Muscle of leg (tissue), 16 donors: ENCODE results near the gene APOBEC3B. TPM values are rescaled to one million over a fixed set of nuclear protein-coding genes. Genes with fewer than 3 reads are reported as not detected.

Experiments
- DNase-seq: peaks from one replicate; pipeline ENCODE4 v3.0.0; 2013
- H3K27ac ChIP-seq: one replicate; pipeline ENCODE4 v1.5.1; 2013; ENCODE audit warnings: mild to moderate bottlenecking, low read length, control low read depth
- H3K27me3 ChIP-seq: one replicate; pipeline ENCODE4 v1.6.1; 2013; ENCODE audit warnings: low read length; ENCODE audit not compliant: control insufficient read depth, insufficient read depth
- H3K36me3 ChIP-seq: one replicate; pipeline ENCODE4 v1.6.1; 2013; ENCODE audit warnings: low read length; ENCODE audit not compliant: control insufficient read depth, insufficient read depth
- H3K4me1 ChIP-seq: one replicate; pipeline ENCODE4 v1.6.1; 2013; ENCODE audit warnings: low read length; ENCODE audit not compliant: control insufficient read depth, insufficient read depth
- H3K4me3 ChIP-seq: one replicate; pipeline ENCODE4 v1.5.1; 2013; ENCODE audit warnings: low read length, control low read depth
- H3K9me3 ChIP-seq: replicated peaks from 2 replicates; pipeline ENCODE4 v1.6.1; 2013; ENCODE audit warnings: low read depth, low read length; ENCODE audit not compliant: control insufficient read depth
- WGBS: methylation state at CpG from one replicate; pipeline ENCODE4 v1.1.5; 2013; ENCODE audit warnings: missing lambda C conversion rate; ENCODE audit not compliant: insufficient coverage; 5-methylcytosine and 5-hydroxymethylcytosine counted together
- long read RNA-seq, 11 donors: transcript quantifications; one replicate each; lab custom pipeline, GENCODE V29; 2026
- polyA plus RNA-seq, 8 donors: library from polyadenylated mRNA; unstranded; fragments of 120-200 nt; gene quantifications; one replicate each; pipeline versions ENCODE4 v1.2.1 to v1.2.3, GENCODE V29; 2013; ENCODE audit warnings: inconsistent platforms in 1 of 8, low replicate concordance in 1 of 8; ENCODE audit not compliant: insufficient read length in 8 of 8, insufficient read depth in 1 of 8
- total RNA-seq: library from RNA; stranded (reverse); fragments of 120-200 nt; gene quantifications from one replicate; pipeline ENCODE4 v1.2.4, GENCODE V29; 2013

APOBEC3B gene
- total RNA-seq: 1.7 TPM
- polyA plus RNA-seq: 1 to 10 TPM; 1.1 to 6.6 (median 4.8) TPM
- long read RNA-seq, donor 1, partial matches to known transcripts: 0 of 2 reads
- long read RNA-seq, donor 1, other reads (novel, unspliced or antisense): 0 of 2 reads
- long read RNA-seq, donor 2: 0 reads
- long read RNA-seq, donor 3, partial matches to known transcripts: 0 of 3 reads
- long read RNA-seq, donor 3, other reads (novel, unspliced or antisense): 0 of 3 reads
- long read RNA-seq, donor 4, partial matches to known transcripts: 0 of 2 reads
- long read RNA-seq, donor 4, other reads (novel, unspliced or antisense): 0 of 2 reads
- long read RNA-seq, donor 5, transcript APOBEC3B-201 (8 exons, 1,533 nt): major isoform, 9 of 9 reads
- long read RNA-seq, donor 5, partial matches to known transcripts: 0 of 9 reads
- long read RNA-seq, donor 5, other reads (novel, unspliced or antisense): 0 of 9 reads
- long read RNA-seq, donor 6, partial matches to known transcripts: 0 of 2 reads
- long read RNA-seq, donor 6, other reads (novel, unspliced or antisense): 0 of 2 reads
- long read RNA-seq, donor 7, partial matches to known transcripts: 0 of 3 reads
- long read RNA-seq, donor 7, other reads (novel, unspliced or antisense): 0 of 3 reads
- long read RNA-seq, donor 8, partial matches to known transcripts: 0 of 1 reads
- long read RNA-seq, donor 8, other reads (novel, unspliced or antisense): 0 of 1 reads
- long read RNA-seq, donor 9: 0 reads
- long read RNA-seq, donor 10, partial matches to known transcripts: 0 of 2 reads
- long read RNA-seq, donor 10, other reads (novel, unspliced or antisense): 0 of 2 reads
- long read RNA-seq, donor 11: 0 reads

DNA sequence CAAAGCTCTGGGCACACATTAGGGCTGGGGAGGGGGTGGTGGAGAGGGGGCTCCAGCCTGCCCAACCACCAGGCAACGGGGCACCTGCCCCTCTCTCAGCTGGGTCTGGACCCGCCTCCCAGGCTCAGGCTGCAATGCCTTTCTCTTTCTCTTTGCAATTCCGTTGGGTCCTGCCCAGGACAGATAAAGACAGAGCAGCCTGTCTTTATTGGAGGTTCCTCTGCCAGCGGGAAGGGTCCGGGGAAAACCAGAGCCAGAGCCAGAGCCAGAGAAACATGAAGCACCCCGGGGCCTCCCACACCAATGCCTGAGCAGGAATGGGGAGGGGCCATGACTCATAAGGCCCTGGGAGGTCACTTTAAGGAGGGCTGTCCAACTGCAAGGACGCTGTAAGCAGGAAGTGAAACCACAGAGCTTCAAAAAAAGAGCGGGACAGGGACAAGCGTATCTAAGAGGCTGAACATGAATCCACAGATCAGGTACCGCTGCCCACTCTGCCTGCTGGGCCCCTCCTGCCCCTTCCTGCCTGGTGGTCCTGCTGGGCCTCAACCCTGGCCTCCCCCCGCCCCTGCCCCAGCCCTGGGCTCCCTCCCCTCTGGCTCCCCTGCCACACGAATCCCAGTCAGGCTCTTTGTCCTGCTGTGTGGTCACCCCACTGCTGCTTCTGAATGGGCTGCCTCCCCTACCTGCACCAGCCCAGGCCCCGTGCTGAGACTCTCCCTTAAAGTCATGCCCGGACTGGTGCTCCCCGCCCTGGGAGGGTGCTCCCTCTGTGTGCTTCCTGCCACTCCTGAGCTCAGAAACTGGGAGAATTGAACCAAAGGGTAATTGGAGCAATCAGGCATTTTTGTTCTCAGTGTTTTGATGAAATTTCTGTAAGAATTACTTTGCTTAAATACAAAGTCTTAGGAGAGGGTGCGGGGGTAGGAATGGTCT is at the start of gene APOBEC3B:
APOBEC3B (plus strand) TSS at position 356 of the 936 bp plus-strand sequence; CDS start at position 463, 107 bp downstream.
- no peaks in the 10 kb centered on the region for H3K27me3 ChIP-seq
- H3K4me3 ChIP-seq: peak within 1 kb of the TSS; percentile 51
- peaks cover 3% of the 10 kb centered on the region for H3K9me3 ChIP-seq
- DNase-seq: peak; percentile 98
- H3K4me1 ChIP-seq: peaks cover 16% of the 10 kb centered on the region
- no peaks in the 10 kb centered on the region for H3K36me3 ChIP-seq
- peak within 1 kb of the TSS; percentile 72 for H3K27ac ChIP-seq
- 1% methylated on average over 6 of the region's 16 CpGs for WGBS

DNA sequence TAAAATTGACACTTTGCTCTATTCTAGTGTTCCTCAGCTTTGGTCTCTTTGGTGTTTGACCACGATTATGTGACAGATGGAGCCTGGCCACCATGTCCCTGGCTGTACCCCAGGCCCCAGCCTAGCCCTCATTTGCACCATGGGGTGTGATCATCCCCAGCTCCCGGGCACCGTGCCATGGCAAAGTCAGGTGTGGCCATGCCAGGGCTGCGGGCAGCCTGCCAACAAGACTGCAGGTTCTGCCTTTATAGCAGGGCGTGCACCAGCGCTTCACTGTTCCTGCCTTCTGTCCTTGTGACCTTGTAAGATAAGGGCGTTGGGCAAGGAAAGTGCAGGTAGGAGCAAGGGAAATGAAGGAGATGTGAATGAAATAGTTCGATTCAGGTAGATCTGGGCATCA is 47.1 kb upstream of the APOBEC3B start:
- 93% methylated on average over 8 of the region's 8 CpGs for WGBS
- Histone ChIP-seq H3K4me1 (no peaks in the 10 kb centered on the region), H3K36me3 (no peaks in the 10 kb centered on the region), H3K27me3 (peaks cover 6% of the 10 kb centered on the region), H3K9me3 (no peaks in the 10 kb centered on the region), H3K27ac (no peak overlapping the region), H3K4me3 (no peak overlapping the region)
- DNase-seq: no peak

DNA sequence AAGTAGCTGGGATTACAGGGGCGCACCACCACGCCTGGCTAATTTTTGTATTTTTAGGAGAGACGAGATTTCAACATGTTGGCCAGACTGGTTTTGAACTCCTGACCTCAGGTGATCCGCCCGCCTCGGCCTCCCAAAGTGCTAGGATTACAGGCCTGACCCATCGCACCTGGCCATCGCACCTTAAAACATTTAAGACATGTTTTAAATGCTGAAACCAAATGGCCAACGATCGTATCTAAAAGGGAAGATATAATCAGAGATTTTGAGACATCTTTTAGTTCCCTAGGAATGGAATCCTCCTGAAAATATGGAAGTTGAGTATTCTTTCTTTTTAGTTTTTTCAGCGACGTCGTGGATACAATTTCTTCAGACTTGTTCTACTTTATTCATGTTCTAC is 46.5 kb upstream of the APOBEC3B start:
- H3K27me3 ChIP-seq: peaks cover 6% of the 10 kb centered on the region
- WGBS: 89% methylated on average over 7 of the region's 13 CpGs
- H3K4me1 ChIP-seq: no peaks in the 10 kb centered on the region
- H3K27ac ChIP-seq: no peak overlapping the region
- no peaks in the 10 kb centered on the region for H3K9me3 ChIP-seq
- H3K36me3 ChIP-seq: no peaks in the 10 kb centered on the region
- no peak overlapping the region for H3K4me3 ChIP-seq
- DNase-seq: no peak

GRCh38 chr22:38936562-38936961 is 45.6 kb upstream of the APOBEC3B start:
- 84% methylated on average over 17 of the region's 17 CpGs for WGBS
- Histone ChIP-seq H3K9me3 (no peaks in the 10 kb centered on the region), H3K4me3 (no peak overlapping the region), H3K4me1 (no peaks in the 10 kb centered on the region), H3K27me3 (peaks cover 9% of the 10 kb centered on the region), H3K27ac (no peak overlapping the region), H3K36me3 (no peaks in the 10 kb centered on the region)
- DNase-seq: no peak

DNA sequence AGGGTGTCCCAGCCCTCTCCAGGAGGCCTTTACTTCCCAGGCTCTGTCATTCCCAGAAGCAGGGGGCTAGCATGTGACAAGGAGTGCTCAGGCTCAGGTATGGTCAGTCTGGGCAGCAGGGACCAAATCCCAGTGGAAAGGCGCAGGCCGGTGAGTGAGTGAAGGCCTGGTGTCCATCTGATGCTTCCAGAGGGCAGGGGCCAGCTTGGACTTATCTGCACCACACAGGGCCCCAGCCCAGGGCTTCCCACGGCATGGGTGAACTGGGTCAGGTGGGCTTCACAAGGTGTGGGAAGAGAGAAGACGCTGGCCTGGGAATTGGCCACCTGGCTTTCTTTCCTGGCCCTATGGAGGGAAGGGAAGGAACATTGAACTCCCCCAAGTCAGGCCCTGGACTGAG is 45.1 kb upstream of the APOBEC3B start:
- 96% methylated on average over 3 of the region's 4 CpGs for WGBS
- H3K27me3 ChIP-seq: peaks cover 11% of the 10 kb centered on the region

GRCh38 chr22:38937541-38937940 is 44.6 kb upstream of the APOBEC3B start:
- H3K36me3 ChIP-seq: no peaks in the 10 kb centered on the region
- H3K9me3 ChIP-seq: no peaks in the 10 kb centered on the region
- H3K27ac ChIP-seq: no peak overlapping the region
- H3K4me3 ChIP-seq: no peak overlapping the region
- WGBS: 87% methylated on average over 12 of the region's 12 CpGs
- DNase-seq: no peak
- H3K4me1 ChIP-seq: no peaks in the 10 kb centered on the region
- peaks cover 12% of the 10 kb centered on the region for H3K27me3 ChIP-seq

More for the DNA sequence above, 45.1 kb upstream of the APOBEC3B start:
- H3K27ac ChIP-seq: no peak overlapping the region
- H3K36me3 ChIP-seq: no peaks in the 10 kb centered on the region
- no peaks in the 10 kb centered on the region for H3K4me1 ChIP-seq
- no peaks in the 10 kb centered on the region for H3K9me3 ChIP-seq
- H3K4me3 ChIP-seq: no peak overlapping the region
- no peak for DNase-seq

DNA sequence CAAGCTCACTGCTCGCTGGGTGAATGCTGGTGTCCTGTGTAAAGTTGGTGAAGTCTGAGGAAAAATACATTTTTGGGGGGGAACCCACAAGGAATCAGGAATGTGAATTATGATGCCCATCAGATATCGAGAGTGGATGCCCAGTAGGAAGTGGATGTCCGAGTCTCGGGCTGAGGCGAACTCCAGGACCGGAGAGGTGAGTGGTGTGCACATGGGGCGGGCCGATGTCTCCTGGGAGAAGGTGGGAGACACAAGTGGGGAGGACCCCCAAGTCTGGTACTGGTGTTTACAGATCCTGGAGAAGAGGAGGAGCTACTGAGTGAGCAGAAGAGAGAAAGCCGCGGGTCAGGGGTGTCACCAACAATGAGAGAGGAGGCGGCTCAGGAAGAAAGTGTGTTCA is 43.9 kb upstream of the APOBEC3B start:
- WGBS: 76% methylated on average over 10 of the region's 11 CpGs
- no peaks in the 10 kb centered on the region for H3K36me3 ChIP-seq
- no peaks in the 10 kb centered on the region for H3K4me1 ChIP-seq
- peaks cover 19% of the 10 kb centered on the region for H3K27me3 ChIP-seq
- no peak for DNase-seq
- no peak overlapping the region for H3K4me3 ChIP-seq
- no peaks in the 10 kb centered on the region for H3K9me3 ChIP-seq
- H3K27ac ChIP-seq: no peak overlapping the region

GRCh38 chr22:38938925-38939324 is 43.2 kb upstream of the APOBEC3B start:
- 50% methylated on average over 1 of the region's 7 CpGs for WGBS

DNA sequence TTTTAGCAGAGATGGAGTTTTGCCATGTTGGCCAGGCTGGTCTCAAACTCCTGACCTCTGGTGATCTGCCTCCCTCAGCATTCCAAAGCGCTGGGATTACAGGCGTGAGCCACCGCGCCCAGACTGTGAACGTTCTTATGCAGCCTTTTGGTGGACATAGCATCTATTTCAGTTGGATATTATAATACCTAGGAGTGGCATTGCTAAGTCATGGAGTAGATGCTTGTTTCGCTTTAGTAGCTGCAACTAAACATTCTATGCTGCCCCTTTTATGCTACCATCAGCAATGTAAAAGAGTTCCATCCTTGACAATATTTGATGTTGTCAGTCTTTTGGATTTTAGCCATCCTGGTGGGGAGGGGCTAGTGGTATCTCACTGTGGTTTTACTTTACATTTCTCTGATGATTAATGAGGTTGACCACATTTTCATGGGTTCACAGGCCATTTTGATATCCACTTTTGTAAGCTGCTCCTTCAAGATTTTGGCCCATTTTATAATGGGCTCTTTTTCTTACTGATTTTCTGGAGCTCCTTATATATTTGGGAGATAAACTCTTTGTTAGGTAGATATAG is 41.2 kb upstream of the APOBEC3B start:
- Histone ChIP-seq H3K27ac (no peak overlapping the region), H3K36me3 (no peaks in the 10 kb centered on the region), H3K27me3 (peaks cover 35% of the 10 kb centered on the region), H3K4me1 (no peaks in the 10 kb centered on the region), H3K9me3 (no peaks in the 10 kb centered on the region), H3K4me3 (no peak overlapping the region)
- no peak for DNase-seq
- WGBS: 75% methylated on average over 5 of the region's 6 CpGs

More at GRCh38 chr22:38938925-38939324, 43.2 kb upstream of the APOBEC3B start:
- H3K9me3 ChIP-seq: no peaks in the 10 kb centered on the region
- no peaks in the 10 kb centered on the region for H3K36me3 ChIP-seq
- H3K27me3 ChIP-seq: peaks cover 23% of the 10 kb centered on the region
- DNase-seq: no peak
- no peak overlapping the region for H3K4me3 ChIP-seq
- no peaks in the 10 kb centered on the region for H3K4me1 ChIP-seq
- no peak overlapping the region for H3K27ac ChIP-seq
